ENCODE measurements around the gene RNF220. TPM values are rescaled to one million over a fixed set of nuclear protein-coding genes. Genes with fewer than 3 reads are reported as not detected.

RNF220 gene
- total RNA-seq, 1 donor: 53.2 TPM

DNA sequence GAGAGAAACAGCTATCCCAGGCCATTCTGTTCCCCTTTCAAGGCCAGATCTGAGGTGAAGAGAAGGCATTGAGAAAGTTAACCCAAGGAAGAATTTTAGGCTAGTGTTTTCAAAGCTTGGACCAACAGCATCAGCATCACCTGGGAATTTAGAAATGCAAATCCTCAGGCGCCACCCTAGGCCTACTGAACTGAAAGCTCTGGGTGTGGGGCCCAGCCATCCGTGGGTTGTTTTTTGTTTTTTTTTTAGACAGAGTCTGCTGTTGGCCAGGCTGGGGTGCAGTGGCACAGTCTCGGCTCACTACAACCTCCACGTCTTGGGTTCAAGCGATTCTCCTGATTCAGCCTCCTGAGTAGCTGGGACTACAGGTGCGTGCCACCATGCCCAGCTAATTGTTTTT, 98.6 kb downstream of the RNF220 start:
- Histone ChIP-seq H3K27me3 (ENCODE audit: insufficient read depth, low read length) (peaks cover 73% of the 10 kb centered on the region), H3K79me2 (ENCODE audit: insufficient read depth, low read length) (no peaks in the 10 kb centered on the region), H3K36me3 (ENCODE audit: insufficient read depth, low read length) (no peaks in the 10 kb centered on the region), H3K4me2 (ENCODE audit: insufficient read depth, low read length) (no peak overlapping the region), H3K27ac (ENCODE audit: low read depth, low read length) (no peak overlapping the region), H3K4me3 (ENCODE audit: insufficient read depth, low read length) (no peak overlapping the region), H2AFZ (ENCODE audit: low read length) (no peak overlapping the region), H3K9me3 (ENCODE audit: low read depth, low read length) (no peaks in the 10 kb centered on the region), H4K20me1 (ENCODE audit: insufficient read depth, low read length) (no peaks in the 10 kb centered on the region), H3K4me1 (ENCODE audit: insufficient read depth, low read length) (no peaks in the 10 kb centered on the region)
- TF ChIP-seq, protein P1, sequence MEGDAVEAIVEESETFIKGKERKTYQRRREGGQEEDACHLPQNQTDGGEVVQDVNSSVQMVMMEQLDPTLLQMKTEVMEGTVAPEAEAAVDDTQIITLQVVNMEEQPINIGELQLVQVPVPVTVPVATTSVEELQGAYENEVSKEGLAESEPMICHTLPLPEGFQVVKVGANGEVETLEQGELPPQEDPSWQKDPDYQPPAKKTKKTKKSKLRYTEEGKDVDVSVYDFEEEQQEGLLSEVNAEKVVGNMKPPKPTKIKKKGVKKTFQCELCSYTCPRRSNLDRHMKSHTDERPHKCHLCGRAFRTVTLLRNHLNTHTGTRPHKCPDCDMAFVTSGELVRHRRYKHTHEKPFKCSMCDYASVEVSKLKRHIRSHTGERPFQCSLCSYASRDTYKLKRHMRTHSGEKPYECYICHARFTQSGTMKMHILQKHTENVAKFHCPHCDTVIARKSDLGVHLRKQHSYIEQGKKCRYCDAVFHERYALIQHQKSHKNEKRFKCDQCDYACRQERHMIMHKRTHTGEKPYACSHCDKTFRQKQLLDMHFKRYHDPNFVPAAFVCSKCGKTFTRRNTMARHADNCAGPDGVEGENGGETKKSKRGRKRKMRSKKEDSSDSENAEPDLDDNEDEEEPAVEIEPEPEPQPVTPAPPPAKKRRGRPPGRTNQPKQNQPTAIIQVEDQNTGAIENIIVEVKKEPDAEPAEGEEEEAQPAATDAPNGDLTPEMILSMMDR (IDR thresholded peaks at IDR 0.05; ENCODE audit: extremely low read depth, low read depth, low read length): no peak
- no peak for DNase-seq (ENCODE audit: insufficient read length, low spot score, missing footprints)

DNA sequence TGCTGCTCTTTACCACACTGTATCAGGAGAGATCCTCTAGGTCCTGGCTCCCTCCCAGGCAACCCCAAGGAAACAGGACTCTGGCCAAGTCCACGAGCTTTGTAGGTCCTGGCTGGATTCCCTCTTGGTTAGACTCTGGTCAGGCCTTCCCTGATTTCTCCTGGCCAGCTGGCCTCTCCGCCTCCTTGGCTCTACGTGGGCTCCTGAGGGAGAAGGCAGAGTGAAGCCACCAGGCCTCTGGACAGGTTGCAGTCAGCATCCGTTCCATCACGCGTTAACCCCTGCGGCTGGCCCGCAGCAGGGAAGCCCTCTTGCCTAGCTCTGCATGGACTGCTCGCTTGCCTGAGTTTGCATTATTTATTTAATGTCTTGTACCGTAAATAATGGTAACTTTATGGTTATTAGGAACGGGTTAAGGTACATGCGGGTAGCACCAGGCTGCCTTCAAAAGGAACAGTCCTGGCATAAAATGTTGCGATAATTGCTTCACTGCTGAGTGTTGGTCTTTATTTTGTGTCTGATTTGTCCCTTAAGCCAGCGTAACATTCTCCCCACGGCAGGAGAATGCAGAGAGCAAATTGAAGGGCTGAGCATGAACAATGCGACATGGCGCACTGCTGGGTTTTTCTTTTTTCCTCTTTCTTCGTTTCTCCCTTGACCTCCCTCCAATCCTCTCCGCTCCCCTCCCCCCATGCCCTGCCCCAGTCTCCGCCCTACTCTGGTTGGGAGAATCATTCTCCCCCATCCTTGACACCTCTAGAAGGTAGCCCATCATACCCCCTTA, 100.3 kb downstream of the RNF220 start:
- Histone ChIP-seq H3K79me2 (ENCODE audit: insufficient read depth, low read length) (no peaks in the 10 kb centered on the region), H3K9me3 (ENCODE audit: low read depth, low read length) (no peaks in the 10 kb centered on the region), H4K20me1 (ENCODE audit: insufficient read depth, low read length) (no peaks in the 10 kb centered on the region), H3K4me3 (ENCODE audit: insufficient read depth, low read length) (no peak overlapping the region), H3K4me2 (ENCODE audit: insufficient read depth, low read length) (no peak overlapping the region), H3K27me3 (ENCODE audit: insufficient read depth, low read length) (peaks cover 63% of the 10 kb centered on the region), H3K27ac (ENCODE audit: low read depth, low read length) (no peak overlapping the region), H3K36me3 (ENCODE audit: insufficient read depth, low read length) (no peaks in the 10 kb centered on the region), H2AFZ (ENCODE audit: low read length) (no peak overlapping the region), H3K4me1 (ENCODE audit: insufficient read depth, low read length) (no peaks in the 10 kb centered on the region)
- no peak for DNase-seq (ENCODE audit: insufficient read length, low spot score, missing footprints)
- TF ChIP-seq, protein P1 (IDR thresholded peaks at IDR 0.05; ENCODE audit: extremely low read depth, low read depth, low read length): no peak

DNA sequence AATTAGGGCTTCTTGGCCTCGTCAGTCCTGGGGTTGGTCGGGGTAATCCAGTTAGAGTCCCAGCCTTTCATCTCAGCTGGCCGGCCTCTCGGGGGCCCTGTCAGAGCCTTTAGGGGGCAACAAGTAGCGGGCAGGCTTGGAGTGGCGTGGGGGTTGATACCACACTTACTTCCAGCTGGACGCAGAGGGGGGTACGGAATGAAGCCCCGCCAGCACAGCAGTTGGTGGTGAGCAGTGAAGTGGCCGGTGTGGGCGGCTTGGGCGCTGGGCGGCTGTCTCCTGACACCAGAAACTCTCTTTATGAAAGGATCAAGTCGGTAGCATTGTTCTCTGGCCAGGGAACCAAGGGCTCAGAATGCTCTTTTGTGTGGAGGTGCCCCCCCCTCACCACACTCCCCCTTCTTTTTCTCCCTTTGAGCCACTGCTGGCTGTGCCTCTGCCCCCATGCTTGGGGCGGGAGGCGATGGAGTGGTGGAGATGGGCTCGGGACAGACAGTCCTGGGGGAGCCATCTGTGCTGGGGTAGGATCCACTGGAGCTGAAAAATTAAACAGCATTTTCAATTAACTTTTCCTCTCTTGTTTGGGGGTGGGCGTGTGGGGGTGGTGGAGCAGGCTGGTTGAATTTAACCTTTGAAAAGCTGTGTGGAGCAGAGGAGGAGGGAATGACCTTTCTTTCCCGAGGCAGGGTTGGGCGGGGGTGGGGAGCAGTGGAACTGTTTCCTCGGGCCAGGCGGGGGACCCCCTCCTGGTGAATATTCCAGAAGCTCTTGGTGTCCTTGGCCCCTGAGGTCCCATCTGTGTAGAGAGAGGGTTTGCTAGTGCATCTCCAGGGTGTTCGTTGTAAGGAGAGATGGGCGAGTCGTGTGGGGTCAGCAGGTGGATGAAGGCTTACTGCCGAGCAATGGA, 102.7 kb downstream of the RNF220 start:
- H3K36me3 ChIP-seq (ENCODE audit: insufficient read depth, low read length): no peaks in the 10 kb centered on the region
- H3K4me3 ChIP-seq (ENCODE audit: insufficient read depth, low read length): no peak overlapping the region
- no peak overlapping the region for H2AFZ ChIP-seq (ENCODE audit: low read length)
- no peaks in the 10 kb centered on the region for H3K4me1 ChIP-seq (ENCODE audit: insufficient read depth, low read length)
- no peak overlapping the region for H3K27ac ChIP-seq (ENCODE audit: low read depth, low read length)
- no peaks in the 10 kb centered on the region for H3K9me3 ChIP-seq (ENCODE audit: low read depth, low read length)
- no peak overlapping the region for H3K4me2 ChIP-seq (ENCODE audit: insufficient read depth, low read length)
- H4K20me1 ChIP-seq (ENCODE audit: insufficient read depth, low read length): no peaks in the 10 kb centered on the region
- H3K79me2 ChIP-seq (ENCODE audit: insufficient read depth, low read length): no peaks in the 10 kb centered on the region
- DNase-seq (ENCODE audit: insufficient read length, low spot score, missing footprints): no peak
- peaks cover 75% of the 10 kb centered on the region for H3K27me3 ChIP-seq (ENCODE audit: insufficient read depth, low read length)
- TF ChIP-seq, protein P1 (IDR thresholded peaks at IDR 0.05; ENCODE audit: extremely low read depth, low read depth, low read length): no peak

DNA sequence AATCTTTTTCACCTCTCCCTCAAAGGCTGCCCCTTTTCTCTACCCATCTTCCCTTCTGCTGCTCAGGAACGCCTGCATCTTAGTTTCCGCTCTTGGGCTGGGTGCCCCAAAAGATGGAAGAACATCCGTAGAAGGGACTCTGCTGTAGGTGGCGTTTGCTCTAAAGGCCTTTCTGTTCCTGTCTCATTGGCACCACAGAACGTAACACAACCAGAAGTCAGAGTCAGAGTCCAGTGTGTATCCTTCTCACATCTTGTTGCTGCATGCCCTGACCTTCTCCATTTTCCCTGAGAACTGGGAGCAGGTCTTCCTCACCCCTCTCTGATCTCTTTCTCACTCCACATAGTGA, 103.3 kb downstream of the RNF220 start:
- Histone ChIP-seq H3K9me3 (ENCODE audit: low read depth, low read length) (no peaks in the 10 kb centered on the region), H3K79me2 (ENCODE audit: insufficient read depth, low read length) (no peaks in the 10 kb centered on the region), H3K4me1 (ENCODE audit: insufficient read depth, low read length) (no peaks in the 10 kb centered on the region), H3K4me2 (ENCODE audit: insufficient read depth, low read length) (no peak overlapping the region), H3K36me3 (ENCODE audit: insufficient read depth, low read length) (no peaks in the 10 kb centered on the region), H4K20me1 (ENCODE audit: insufficient read depth, low read length) (no peaks in the 10 kb centered on the region), H3K4me3 (ENCODE audit: insufficient read depth, low read length) (no peak overlapping the region), H3K27ac (ENCODE audit: low read depth, low read length) (no peak overlapping the region), H3K27me3 (ENCODE audit: insufficient read depth, low read length) (peaks cover 82% of the 10 kb centered on the region), H2AFZ (ENCODE audit: low read length) (no peak overlapping the region)
- TF ChIP-seq, protein P1 (IDR thresholded peaks at IDR 0.05; ENCODE audit: extremely low read depth, low read depth, low read length): no peak
- DNase-seq (ENCODE audit: insufficient read length, low spot score, missing footprints): no peak

Measured in osteoblast (primary cell).